HG03439 (cell line): ENCODE results near the gene CSHL1.
A peak's percentile ranks its signal among the peaks of the same experiment; 100 is the strongest.

Experiments
- ATAC-seq: cut with Tn5 transposase; IDR thresholded peaks from one replicate; pipeline ENCODE4 v1.9.1; 2021; ENCODE audit warnings: mild to moderate bottlenecking, moderate library complexity; ENCODE audit not compliant: unreplicated experiment

The CSHL1 gene

DNA sequence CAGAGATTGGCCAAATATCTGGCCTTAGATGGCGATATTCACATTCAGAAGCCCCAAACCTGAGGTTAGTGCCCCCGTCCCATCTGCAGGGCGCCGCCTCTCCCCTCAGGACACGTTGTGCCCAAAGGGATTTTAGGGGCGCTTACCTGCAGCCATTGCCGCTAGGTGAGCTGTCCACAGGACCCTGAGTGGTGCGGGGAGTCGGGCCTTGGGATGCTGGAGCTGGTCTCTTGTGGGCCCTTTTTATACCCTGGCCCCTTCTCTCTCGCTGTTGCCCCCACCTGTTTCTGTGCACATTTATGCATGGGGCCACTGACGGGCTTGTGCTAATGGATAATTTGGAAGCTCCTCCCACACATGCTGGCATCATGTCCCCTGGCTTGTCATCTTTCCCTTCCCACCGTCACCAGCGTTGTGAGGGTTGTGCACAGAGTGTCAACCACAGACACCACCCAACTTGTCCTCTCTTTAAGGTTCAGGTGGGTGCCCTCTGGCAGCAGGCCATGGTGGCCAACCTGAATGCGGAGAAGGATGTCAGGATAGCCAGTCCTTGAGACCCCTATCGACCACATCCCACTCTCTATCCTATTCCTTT is at the start of gene CSHL1:
Gene CSHL1 (minus strand): TSS at position 218 of the 595 bp plus-strand sequence. CDS start 62 bp downstream, at position 156.
- ATAC-seq = no peak

- ATAC-seq = no peak
These were observed 49.4 kb upstream of the CSHL1 start for GRCh38 chr17:63960430-63960829.

DNA sequence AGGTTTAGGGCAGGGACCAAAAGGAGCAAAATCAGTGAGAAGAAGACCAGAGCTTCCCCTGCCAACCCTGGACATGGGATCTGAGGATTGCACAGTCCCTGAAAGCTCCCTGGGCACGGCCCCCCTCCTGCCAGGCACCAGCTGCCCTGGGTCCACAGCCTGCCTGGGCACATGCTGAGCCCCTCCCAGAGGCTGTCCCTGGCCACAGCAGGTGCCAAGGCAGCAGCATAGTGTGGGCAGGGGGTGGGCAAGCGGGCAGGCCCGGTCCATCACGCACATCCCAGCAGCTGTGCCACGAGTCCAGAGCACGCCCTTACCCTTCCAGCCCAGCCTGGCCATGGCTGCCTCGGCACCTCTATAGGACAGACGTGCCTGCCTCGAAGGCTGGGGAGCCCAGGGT is 48.9 kb upstream of the CSHL1 start:
- no peak for ATAC-seq

- no peak for ATAC-seq
These were observed 45.4 kb upstream of the CSHL1 start for GRCh38 chr17:63956296-63956920.

DNA sequence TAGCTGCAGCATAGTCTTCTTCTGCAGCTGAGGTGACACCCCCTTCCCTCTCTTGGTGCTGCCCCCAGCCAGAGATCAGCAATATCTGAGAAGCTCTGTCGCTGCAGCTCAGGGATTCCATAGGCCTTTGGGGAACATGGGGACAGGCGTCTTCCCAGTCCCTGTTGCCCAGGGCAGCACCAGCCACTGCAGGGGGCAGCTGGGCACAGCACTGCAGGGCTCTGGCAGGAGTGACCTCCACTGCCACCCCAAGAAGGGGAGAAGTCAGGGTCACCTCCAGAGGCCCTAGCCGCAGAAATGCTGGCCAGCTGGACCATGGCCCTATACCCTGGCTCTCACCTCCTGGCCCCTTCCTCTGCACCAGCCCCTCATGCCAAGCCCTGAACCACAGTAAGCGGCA is 44.7 kb upstream of the CSHL1 start:
- ATAC-seq = no peak

DNA sequence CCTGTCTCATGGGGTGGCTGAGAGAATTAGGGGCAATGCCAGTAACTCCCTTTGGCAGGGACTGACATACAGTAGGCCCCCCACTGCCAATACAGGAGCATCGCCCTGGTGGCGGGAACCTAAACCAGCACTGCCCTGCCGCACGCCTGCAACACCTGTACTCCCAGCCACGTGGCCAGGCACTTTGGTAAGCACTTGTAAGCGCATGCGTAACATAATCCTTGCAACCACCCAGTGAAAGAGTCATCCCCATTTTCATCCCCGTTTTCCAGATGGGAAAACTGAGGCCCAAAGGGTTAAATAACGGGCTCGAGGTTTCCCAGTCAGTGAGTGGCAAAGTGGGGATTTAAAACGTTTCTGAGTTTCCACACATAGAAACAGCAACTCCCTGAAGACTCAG is 44.2 kb upstream of the CSHL1 start:
- ATAC-seq = no peak

GRCh38 chr17:63954402-63955063 is 43.5 kb upstream of the CSHL1 start:
- ATAC-seq = no peak

- no peak for ATAC-seq
These were observed 40.2 kb upstream of the CSHL1 start for GRCh38 chr17:63950940-63951907.

DNA sequence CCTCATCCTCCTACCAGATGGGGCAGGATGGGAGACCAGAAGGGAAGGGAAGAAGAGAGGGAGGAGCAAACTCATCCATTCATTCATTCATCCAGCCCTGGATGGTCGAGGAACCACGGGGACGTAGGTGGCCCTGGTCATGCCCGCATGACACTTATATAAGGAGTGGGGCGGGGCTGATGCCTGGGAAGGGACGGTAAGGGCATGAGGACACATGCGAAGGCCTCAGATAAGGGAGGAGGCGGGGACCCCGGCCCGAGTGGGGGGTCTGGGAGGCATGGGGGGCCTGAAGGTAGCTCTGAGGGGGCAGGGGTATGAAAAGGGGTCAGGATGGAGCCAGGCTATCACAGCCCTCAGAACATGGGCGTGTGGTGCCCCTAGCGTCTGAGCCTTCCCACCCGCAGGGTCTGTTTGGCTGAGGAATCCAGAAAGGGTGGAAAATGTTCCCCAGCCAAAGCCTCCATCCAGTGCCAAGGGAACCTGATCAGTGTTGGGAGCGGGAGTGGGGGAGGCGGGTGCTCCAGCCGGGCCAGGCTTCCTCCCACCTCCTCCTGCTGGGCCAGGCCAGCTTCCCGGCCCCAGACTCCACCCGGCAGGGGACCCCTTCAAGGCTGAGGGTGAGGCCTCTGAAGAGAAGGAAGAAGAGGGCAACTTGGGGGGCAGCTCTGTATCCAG is 38.7 kb upstream of the CSHL1 start:
- ATAC-seq = no peak

DNA sequence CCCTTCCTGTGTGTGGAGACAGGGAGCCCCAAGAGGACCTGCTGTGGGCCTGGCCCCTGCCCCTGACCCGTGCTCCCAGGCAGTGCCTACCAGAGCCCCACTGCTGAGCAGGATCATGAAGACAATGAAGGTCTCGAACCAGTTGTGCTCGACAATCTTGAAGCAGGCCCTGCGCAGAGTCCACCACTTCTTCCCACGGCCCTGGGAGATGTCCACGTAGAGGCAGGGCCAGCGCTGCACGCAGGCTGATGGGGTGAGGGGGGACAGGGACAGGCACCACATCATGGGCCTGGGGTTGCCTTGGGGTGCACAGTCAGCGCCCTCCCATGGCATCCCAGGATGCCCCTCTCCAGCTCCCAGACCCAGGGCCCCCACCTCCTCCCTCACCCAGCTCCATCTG is 37.5 kb upstream of the CSHL1 start:
- no peak for ATAC-seq

- no peak for ATAC-seq
These were observed 36.8 kb upstream of the CSHL1 start for GRCh38 chr17:63947711-63948330.

GRCh38 chr17:63946440-63947363 is 35.6 kb upstream of the CSHL1 start:
- ATAC-seq = peak; percentile 71

DNA sequence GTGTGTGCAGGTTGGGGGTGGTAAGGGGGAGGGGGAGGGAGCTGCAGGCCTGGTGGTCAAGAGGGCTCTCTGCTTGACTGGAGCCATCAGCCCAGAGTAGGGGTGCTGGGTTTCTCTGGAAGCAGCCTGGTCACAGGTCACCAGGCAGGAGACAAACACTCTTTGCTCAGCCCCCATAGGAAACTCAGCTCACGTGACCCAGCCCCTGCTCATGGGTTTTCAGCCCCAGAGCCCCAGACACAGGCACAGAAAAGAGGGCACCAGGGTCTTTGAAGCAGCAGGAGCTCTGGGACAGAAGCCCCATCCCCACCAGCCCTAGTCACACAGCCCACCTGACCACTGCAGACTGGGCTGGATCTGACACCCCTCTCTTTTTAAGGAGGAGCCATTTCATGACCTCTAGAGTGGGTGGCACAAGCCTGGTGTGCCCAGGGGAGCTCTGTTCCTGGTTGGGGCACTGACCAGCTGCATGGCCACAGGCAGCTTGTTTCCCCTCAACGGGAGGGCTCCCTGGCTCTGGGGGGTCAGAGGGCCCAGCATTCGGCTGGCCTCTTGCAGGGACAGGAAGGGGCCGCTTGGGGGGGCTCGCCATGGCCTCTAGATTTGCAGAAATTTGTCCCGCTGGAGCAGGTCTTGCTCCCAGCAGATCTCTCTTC is 34.9 kb upstream of the CSHL1 start:
- peak; percentile 8 for ATAC-seq

DNA sequence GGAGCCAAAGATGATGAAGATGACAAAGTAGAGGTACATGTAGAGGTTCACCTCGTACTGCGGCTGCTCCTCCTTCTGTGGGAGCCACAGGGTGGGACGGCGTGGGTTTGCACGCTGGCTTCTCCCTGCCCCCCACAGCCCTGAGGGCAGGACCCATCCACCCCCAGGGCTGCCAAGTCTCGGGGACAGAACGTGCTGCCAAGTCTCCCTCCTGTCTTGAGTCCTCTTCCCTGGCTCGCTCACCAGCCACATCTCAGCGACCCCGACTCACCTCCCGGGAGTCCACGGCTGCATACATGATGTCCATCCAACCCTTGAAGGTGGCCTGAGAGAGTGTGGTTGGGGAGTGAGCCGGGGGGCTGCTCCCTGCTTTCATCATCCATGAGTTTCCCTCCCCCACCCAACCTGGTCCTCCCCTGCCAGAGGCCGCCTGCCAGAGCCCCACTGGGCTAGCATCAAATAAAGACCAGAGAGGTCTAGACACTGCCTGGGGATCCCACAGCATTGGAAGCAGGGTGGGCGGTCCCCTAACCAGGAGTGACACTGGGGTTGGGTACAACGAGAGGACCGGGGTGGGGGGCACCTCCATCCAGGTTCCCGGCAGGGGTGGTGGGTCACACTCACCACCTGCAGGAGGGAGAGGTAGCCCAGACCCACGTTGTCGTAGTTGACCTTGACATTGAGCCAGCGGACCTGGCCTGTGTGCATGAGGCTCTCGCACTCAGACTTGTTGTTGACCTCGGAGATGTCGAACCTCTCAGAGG is 33.9 kb upstream of the CSHL1 start:
- no peak for ATAC-seq

- ATAC-seq = no peak
These were observed 32.7 kb upstream of the CSHL1 start for GRCh38 chr17:63943745-63944144.

DNA sequence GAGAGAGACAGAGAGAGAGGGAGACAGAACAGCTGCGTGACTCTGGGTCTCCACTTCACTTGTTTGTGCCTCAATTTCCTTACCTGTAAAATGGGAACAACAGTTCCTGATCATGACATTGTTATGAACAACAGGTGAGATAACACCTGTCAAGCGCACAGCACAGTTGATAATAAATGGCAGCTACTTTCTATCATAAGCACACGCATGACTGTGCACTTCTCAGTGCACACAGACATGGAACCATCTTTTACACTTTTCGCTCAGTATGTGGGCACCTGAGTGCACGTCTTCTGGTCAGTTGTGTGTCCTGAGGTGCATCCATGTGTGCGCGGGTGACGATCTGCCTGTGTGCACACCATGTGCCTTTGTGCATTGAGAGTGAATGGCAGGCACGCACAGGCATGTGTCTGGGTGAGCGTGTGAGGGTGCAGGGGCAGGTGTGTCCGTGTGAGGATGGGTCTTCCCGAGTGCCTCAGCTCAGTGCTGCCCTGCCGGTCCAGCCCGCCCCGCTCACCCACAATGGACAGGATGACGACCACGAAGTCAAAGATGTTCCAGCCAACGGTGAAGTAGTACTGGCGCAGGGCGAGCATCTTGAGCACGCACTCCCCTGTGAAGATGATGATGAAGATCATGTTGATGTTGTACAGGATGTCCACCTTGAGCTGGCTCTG is 31.4 kb upstream of the CSHL1 start:
- ATAC-seq = no peak

- no peak for ATAC-seq
These were observed 30.7 kb upstream of the CSHL1 start for GRCh38 chr17:63941751-63942150.
